Thyroid gland (tissue), 4 donors: Measurements from ENCODE around the gene DPF3. TPM values are rescaled to one million over a fixed set of nuclear protein-coding genes. Genes with fewer than 3 reads are reported as not detected.

Source experiments
- DNase-seq, 2 donors: peaks; one replicate each; pipeline ENCODE4 v3.0.0-alpha.2; 2019
- H3K27ac ChIP-seq, 3 donors: fragments of 200-600 bp; sonication (generic); 1 replicate in 2 of 3; 2 replicates in 1 of 3; pipeline ENCODE4 v1.5.1; 2016 to 2019; ENCODE audit warnings: mild to moderate bottlenecking in 1 of 3, moderate library complexity in 1 of 3
- H3K27me3 ChIP-seq: fragments of 200-600 bp; sonication (generic); one replicate; pipeline ENCODE4 v1.5.1; 2019
- H3K36me3 ChIP-seq, 2 donors: fragments of 200-600 bp; sonication (generic); one replicate each; pipeline ENCODE4 v1.5.1; 2016 to 2019
- H3K4me1 ChIP-seq, 2 donors: fragments of 200-600 bp; sonication (generic); one replicate each; pipeline ENCODE4 v1.5.1; 2017 to 2019
- H3K4me3 ChIP-seq, 3 donors: fragments of 200-600 bp; sonication (generic); replicated peaks in 1 of 3; 1 replicate in 2 of 3; 2 replicates in 1 of 3; pipeline ENCODE4 v1.5.1; 2016; ENCODE audit warnings: mild to moderate bottlenecking in 1 of 3
- H3K9me3 ChIP-seq: fragments of 200-600 bp; sonication (generic); one replicate; pipeline ENCODE4 v1.5.1; 2017
- POLR2A ChIP-seq, 2 donors: fragments of 450-650 bp; IDR thresholded peaks; one replicate each; pipeline ENCODE4 v1.6.1; 2017; ENCODE audit warnings: antibody characterized with exemption in 2 of 2, mild to moderate bottlenecking in 2 of 2, moderate library complexity in 1 of 2
- WGBS, 2 donors: methylation state at CpG; one replicate each; pipeline ENCODE4 v1.1.5; 2017; 5-methylcytosine and 5-hydroxymethylcytosine counted together
- intact Hi-C: fragments of 100-400 bp; cut with DNase I; formaldehyde crosslinking; loops from one replicate; pipeline ENCODE4 v1.15.1; 2023
- total RNA-seq, 4 donors: library from RNA; depleted of rRNA; stranded (reverse); fragments of >200 nt; gene quantifications; one replicate each; pipeline ENCODE4 v1.2.3, GENCODE V29; 2016
- TF ChIP-seq, protein P1 (sequence below), 6 experiments: fragments of 200-600 bp in 3 of 6; fragments of 450-650 bp in 3 of 6; sonication (generic) in 3 of 6; IDR thresholded peaks; one replicate each; pipeline ENCODE4 v1.5.1; 2016 to 2019; ENCODE audit warnings: antibody characterized with exemption in 6 of 6, mild to moderate bottlenecking in 2 of 6, inconsistent platforms in 1 of 6, moderate library complexity in 1 of 6

DPF3 gene
- total RNA-seq, 4 donors from 2014 or later = 0.27 to 3.3 (median 1.3) TPM

DNA sequence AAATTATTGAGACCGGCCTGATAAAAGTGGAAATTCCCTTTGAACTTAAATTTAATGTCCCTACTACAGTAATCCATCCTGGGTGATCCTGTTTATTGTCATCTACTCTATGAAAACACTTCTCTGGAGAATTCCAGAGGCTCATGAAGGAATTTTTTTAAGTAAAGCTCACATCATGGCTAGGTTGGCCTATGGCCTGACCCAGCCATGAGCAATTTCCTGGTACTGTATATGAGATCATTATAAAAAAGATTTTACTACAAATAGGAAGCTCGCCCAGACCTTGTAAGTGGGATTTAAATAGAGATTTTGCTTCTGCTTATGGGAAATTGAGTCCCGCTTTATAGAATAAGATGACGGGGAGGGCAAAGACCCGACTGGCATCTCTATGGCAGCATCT, 215.5 kb downstream of the DPF3 start:
- no peaks in the 10 kb centered on the region for H3K36me3 ChIP-seq
- intact Hi-C loops = no loop called here
- no peaks in the 10 kb centered on the region for H3K9me3 ChIP-seq
- no peak for DNase-seq
- TF ChIP-seq POLR2A (IDR thresholded peaks at IDR 0.05) = no peak
- TF ChIP-seq, protein P1, sequence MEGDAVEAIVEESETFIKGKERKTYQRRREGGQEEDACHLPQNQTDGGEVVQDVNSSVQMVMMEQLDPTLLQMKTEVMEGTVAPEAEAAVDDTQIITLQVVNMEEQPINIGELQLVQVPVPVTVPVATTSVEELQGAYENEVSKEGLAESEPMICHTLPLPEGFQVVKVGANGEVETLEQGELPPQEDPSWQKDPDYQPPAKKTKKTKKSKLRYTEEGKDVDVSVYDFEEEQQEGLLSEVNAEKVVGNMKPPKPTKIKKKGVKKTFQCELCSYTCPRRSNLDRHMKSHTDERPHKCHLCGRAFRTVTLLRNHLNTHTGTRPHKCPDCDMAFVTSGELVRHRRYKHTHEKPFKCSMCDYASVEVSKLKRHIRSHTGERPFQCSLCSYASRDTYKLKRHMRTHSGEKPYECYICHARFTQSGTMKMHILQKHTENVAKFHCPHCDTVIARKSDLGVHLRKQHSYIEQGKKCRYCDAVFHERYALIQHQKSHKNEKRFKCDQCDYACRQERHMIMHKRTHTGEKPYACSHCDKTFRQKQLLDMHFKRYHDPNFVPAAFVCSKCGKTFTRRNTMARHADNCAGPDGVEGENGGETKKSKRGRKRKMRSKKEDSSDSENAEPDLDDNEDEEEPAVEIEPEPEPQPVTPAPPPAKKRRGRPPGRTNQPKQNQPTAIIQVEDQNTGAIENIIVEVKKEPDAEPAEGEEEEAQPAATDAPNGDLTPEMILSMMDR (IDR thresholded peaks at IDR 0.05) = no peak
- no peaks in the 10 kb centered on the region for H3K4me1 ChIP-seq
- H3K27me3 ChIP-seq = no peaks in the 10 kb centered on the region
- 93% methylated on average over 5 of the region's 5 CpGs for WGBS, 2 donors
- H3K4me3 ChIP-seq = no peak overlapping the region
- no peak overlapping the region for H3K27ac ChIP-seq

- 91 to 96% methylated on average over 4 of the region's 4 CpGs for WGBS, 2 donors
- Histone ChIP-seq H3K4me1 (no peaks in the 10 kb centered on the region), H3K9me3 (no peaks in the 10 kb centered on the region), H3K27me3 (no peaks in the 10 kb centered on the region), H3K4me3 (no peak overlapping the region), H3K27ac (no peak overlapping the region), H3K36me3 (no peaks in the 10 kb centered on the region)
- DNase-seq = no peak
- TF ChIP-seq, protein P1 (IDR thresholded peaks at IDR 0.05) = no peak
- no peak for TF ChIP-seq POLR2A (IDR thresholded peaks at IDR 0.05)
- intact Hi-C loops = no loop called here
Observed at GRCh38 chr14:72677664-72678063, 216.2 kb downstream of the DPF3 start.

DNA sequence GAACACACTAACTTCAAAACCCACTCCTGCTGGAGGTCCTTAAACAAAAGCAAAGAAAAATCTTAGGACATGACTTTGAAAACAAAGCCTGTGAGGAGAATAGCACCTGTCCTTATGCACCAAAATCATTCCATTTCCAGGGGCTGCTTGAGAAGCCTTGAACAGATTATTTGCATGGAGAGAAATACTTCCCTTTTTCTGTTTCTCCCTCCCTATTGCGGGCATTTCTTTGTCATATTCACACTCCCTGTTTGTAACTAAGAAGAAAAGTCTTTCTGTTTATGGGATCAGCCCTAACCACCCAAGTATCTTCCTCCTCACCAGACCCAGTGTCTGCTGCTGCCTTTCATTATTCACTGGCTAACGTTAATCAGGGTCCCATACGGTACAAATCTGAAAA, 218.8 kb downstream of the DPF3 start:
- 63 to 65% methylated on average over 3 of the region's 3 CpGs for WGBS, 2 donors
- TF ChIP-seq POLR2A (IDR thresholded peaks at IDR 0.05) = no peak
- TF ChIP-seq, protein P1 (IDR thresholded peaks at IDR 0.05) = no peak
- intact Hi-C loops = no loop called here

DNA sequence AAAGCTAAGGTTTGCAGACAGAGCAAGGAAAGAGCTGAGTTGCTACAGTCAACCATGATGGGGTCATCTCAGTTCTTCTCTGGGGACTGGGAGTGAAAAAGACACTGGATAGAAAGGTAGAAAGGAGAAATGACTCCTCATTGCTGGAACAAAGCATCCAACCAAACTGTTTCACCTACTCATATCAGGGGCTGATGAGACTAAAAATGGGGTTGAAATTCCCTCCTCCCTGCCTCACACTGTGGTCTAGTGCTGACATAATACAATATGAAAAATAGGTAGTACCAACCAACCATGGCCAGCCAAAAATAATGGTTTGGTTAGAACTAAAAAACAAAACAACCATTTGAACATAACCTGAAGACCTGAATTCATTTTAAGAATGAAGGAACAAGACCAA, 220.7 kb downstream of the DPF3 start:
- no peak for DNase-seq
- Histone ChIP-seq H3K9me3 (no peaks in the 10 kb centered on the region), H3K36me3 (no peaks in the 10 kb centered on the region), H3K27ac (no peak overlapping the region), H3K4me1 (no peaks in the 10 kb centered on the region), H3K4me3 (no peak overlapping the region), H3K27me3 (no peaks in the 10 kb centered on the region)
- no peak for TF ChIP-seq POLR2A (IDR thresholded peaks at IDR 0.05)
- TF ChIP-seq, protein P1 (IDR thresholded peaks at IDR 0.05) = no peak
- intact Hi-C loops = no loop called here

More for the DNA sequence above, 218.8 kb downstream of the DPF3 start:
- Histone ChIP-seq H3K36me3 (no peaks in the 10 kb centered on the region), H3K4me3 (no peak overlapping the region), H3K4me1 (no peaks in the 10 kb centered on the region), H3K27me3 (no peaks in the 10 kb centered on the region), H3K27ac (no peak overlapping the region), H3K9me3 (no peaks in the 10 kb centered on the region)
- no peak for DNase-seq

DNA sequence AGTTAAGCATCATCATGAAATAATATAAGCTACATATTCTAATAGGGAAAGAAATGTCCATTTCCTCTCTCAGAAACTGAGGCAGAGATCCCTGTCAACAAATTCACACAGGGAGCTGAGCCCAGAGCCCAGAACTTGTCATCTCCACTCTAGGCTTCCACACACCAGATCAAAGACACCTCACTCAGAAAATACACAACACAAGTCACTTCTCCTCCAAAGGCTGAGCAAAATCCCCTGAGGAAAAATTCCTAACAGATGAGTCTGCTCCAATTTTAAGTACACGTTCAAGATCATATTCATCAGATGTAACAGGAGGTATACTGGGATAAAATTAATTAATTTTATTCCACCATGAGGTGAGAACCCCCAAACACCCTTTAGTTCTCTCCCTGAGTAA, 227.3 kb downstream of the DPF3 start:
- no peak overlapping the region for H3K4me3 ChIP-seq
- 30 to 38% methylated on average over 1 of the region's 1 CpG for WGBS, 2 donors
- no peak for TF ChIP-seq POLR2A (IDR thresholded peaks at IDR 0.05)
- TF ChIP-seq, protein P1 (IDR thresholded peaks at IDR 0.05) = no peak
- intact Hi-C loops = no loop called here
- no peaks in the 10 kb centered on the region for H3K27me3 ChIP-seq
- H3K27ac ChIP-seq = no peak overlapping the region
- no peak for DNase-seq
- no peaks in the 10 kb centered on the region for H3K4me1 ChIP-seq
- no peaks in the 10 kb centered on the region for H3K9me3 ChIP-seq
- H3K36me3 ChIP-seq = no peaks in the 10 kb centered on the region
